Measurements from ENCODE around the gene LHPP.
"Not testable (repeated sequence)": the region's sequence is repeated elsewhere in the genome, so short reads cannot be mapped to it uniquely, and the experiment has no call there.

Gene LHPP

DNA sequence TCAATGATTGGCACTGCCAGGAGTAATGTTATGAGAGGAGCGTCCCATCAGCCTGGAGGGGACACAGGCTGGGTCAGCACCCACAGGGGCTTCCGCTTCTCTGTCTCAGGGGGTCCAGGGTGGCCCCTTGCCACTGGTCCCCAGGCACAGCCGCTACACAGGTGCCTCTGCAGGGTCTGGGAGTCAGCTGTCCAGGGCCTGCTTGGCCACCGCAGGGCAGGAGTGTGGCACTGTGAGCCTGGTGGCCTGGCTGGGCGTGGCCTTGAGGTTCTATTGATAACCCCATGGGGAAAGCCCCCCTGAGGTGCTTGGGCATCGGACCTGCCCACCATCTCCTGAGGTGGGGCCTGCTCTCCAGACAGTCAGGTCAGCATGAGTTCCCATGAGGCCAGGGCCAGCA is 136.6 kb downstream of the LHPP start:
- DNase-seq: no peak

GRCh38 chr10:124598773-124599587 is 137.4 kb downstream of the LHPP start:
- no peak for DNase-seq

GRCh38 chr10:124599588-124600050 is 138.0 kb downstream of the LHPP start:
- DNase-seq: no peak

GRCh38 chr10:124600051-124600880 is 138.6 kb downstream of the LHPP start:
- DNase-seq: no peak

- no peak for DNase-seq
These were observed 139.4 kb downstream of the LHPP start for GRCh38 chr10:124601016-124601415.

DNA sequence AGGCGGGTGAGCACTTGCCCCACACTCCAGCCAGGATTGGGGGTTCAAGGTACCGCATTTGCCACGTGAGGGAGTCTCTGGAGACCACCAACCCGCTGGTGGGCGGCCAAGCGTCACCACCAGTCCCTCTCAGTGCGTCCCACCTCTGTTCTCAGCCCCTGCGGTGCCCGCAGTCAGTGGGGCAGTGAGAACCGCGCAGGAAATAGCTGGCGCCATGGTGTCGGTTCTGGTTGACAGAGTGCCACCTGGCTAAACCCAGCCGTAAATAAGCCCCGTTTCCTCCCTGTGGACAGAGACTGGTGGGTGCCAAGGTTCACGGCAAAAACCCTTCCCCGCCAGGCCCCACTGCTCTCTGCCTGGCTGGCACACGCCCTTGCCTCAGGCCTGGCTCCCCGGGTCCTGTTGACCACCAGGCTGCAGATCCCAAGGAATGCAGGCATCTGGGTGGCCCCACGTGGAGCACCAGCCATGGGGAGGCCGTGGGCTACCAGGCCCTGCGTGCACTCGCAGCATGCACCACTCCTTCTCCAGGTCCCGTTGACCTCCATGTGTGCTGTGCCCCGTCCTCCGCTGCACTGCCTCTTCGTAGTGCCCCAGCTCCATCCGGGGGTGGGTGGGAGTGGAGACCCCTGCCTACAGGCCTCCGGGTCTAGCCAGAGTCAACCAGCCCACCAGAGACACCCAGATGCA is 140.0 kb downstream of the LHPP start:
- DNase-seq: no peak

- DNase-seq: no peak
These were observed 140.5 kb downstream of the LHPP start for GRCh38 chr10:124602121-124602561.

- DNase-seq: no peak
These were observed 141.2 kb downstream of the LHPP start for GRCh38 chr10:124602646-124603365.

DNA sequence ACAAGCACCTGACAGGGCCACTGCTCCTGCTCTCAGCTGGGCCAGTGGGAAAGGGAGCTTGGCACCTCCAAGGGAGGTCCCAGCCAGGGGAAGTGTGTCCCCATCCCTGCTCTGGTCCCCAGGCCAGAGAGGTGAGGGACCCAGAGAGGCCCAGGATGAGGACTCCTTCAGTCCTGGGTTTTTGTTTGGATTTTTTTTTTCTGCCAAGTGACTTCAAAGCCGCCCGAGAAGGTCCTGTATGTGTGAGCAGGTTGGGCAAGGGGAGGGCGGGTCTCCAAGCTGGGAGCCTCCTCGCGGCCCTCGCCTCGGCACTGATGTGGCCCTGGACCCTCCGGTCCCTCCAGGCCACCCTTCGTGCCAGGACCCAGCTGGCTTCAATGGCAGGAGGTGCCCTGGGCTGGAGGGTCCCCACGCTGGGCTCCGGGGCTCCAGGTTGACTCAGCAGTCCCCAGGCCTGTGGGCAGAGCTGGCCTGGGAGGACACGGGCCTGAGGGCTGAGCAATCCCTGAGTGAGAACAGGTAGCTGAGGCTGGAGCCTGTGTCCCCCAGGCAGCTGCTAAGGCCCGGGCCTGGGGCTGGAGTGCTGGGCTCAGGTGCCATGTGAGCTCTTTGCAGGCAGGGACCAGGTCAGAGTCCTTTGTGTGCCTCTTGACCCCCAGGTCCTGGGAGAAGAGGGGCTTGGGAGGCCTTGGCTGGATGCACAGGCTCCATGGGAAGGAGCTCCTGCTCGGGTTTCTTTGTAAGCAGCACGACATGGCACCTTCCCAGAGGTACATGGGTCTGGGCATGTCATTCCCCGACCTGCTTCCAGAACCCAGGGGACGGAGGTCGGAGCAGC is 142.0 kb downstream of the LHPP start:
- DNase-seq: no peak

DNA sequence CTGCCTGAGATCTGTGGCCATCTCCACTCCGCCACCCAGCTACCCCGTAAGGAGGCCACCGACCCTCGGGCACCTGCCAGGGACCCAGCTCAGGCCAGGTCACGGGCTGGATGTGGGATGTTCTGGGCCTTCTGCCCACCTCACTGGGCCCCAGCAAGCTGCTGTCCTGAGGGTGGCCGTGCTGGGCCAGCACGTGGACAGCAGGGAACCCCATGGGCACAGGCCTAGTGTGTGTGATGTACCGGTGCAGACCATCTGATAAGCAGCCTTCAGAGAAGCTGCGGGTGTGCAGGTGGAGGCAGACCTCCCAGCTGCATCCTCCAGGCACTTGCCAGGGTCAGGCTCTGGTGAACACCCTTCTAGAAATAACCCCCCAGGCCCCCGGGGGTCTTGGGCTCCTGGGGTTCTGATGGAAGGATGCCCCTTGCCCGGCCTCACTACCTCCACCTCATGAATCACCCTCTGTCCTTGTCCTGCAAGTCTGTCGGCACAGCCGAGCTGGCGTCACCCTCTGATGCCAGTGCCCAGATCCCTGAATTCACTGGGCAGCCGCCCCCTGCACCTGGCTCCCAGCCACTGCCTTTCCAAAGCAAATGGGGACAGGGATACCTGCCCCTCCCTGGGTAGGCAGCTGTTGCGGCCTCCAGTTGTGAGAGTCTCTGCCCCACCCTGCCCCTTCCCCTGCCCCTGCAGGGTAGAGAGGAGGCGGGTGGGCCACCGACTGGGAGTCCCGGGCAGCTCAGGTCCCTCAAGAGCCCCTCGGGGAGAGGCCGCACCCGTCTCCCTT is 142.8 kb downstream of the LHPP start:
- DNase-seq: no peak

GRCh38 chr10:124605001-124605370 is 143.4 kb downstream of the LHPP start:
- no peak for DNase-seq

GRCh38 chr10:124605481-124605855 is 143.8 kb downstream of the LHPP start:
- no peak for DNase-seq

- no peak for DNase-seq
These were observed 144.5 kb downstream of the LHPP start for GRCh38 chr10:124605856-124606812.

DNA sequence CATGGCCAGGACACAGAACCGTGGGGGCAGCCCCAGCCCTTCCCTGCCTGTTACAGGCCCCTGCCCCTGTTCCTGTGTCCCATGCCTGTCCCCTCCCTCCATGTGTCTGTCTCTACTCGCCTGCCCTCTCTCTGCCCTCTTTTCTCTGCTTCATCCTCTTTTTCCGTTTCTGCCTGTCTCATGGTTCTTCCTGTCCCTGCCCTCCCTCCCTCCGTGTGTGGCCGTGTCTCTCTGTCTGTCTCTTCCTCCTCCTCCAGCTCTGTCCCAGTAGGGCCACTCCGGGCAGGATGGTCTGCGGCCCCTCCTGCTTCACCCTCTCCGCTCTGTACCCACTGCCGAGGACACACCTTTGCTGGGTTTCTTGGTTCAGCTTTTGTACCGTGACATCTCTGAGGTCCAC is 145.2 kb downstream of the LHPP start:
- no peak for DNase-seq

GRCh38 chr10:124607693-124608092 is 146.1 kb downstream of the LHPP start:
- DNase-seq: no peak

- no peak for DNase-seq
These were observed 146.6 kb downstream of the LHPP start for GRCh38 chr10:124608093-124608721.

GRCh38 chr10:124609698-124610097 is 148.1 kb downstream of the LHPP start:
- DNase-seq: no peak

DNA sequence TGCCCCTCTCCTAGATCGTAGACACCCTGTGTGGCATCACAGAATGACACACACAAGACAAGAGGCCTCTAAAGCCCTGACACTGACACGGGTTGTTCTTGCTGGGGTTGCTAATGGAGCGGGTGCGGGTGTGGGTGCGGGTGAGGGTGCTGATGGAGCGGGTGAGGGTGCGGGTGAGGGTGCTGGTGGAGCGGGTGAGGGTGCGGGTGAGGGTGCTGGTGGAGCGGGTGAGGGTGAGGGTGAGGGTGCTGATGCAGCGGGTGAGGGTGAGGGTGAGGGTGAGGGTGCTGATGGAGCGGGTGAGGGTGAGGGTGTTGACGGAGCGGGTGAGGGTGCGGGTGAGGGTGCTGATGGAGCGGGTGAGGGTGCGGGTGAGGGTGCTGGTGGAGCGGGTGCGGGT is 148.6 kb downstream of the LHPP start:
- not testable (repeated sequence) for DNase-seq

GRCh38 chr10:124610851-124611250 is 149.2 kb downstream of the LHPP start:
- not testable (repeated sequence) for DNase-seq

Measured in amniotic stem cell (primary cell).